ENCODE data around the gene LYSMD3.

DNA sequence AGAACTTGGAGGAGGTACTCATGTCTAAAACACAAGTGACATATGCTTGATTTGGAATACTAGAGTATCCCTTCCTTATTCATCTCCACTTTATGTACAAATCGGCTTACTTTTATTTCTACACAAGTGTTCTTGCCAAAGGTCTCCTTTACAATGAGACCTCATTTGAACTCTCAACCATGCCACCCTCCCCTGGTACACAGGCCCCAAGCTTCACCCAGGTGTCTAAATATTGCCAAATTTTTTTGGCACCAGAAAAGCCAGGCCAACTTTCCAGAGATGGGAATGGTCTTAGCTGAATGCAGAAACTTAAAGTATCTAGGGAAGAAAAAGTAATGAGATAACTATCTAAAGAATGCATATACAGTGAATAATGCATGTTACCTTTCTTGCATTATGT lies 18.9 kb downstream of the LYSMD3 start:
- TF ChIP-seq E2F3 (CRISPR knock-in tag; IDR thresholded peaks at IDR 0.05): no peak
- no peak for TF ChIP-seq FOXK1 (CRISPR knock-in tag; IDR thresholded peaks at IDR 0.05; ENCODE audit: borderline replicate concordance)
- TF ChIP-seq EP300 (IDR thresholded peaks at IDR 0.05; ENCODE audit: low read length): no peak
- no peak for TF ChIP-seq ZKSCAN1 (IDR thresholded peaks at IDR 0.05; ENCODE audit: low read depth, low read length)
- no peak for TF ChIP-seq STAT5B (CRISPR knock-in tag; IDR thresholded peaks at IDR 0.05)
- no peak for TF ChIP-seq TCF7 (IDR thresholded peaks at IDR 0.05; ENCODE audit: borderline replicate concordance)
- no peak for TF ChIP-seq SREBF1 (IDR thresholded peaks at IDR 0.05; ENCODE audit: borderline replicate concordance, low read depth, low read length)
- TF ChIP-seq, protein P1, sequence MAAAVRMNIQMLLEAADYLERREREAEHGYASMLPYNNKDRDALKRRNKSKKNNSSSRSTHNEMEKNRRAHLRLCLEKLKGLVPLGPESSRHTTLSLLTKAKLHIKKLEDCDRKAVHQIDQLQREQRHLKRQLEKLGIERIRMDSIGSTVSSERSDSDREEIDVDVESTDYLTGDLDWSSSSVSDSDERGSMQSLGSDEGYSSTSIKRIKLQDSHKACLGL (CRISPR knock-in tag; IDR thresholded peaks at IDR 0.05; ENCODE audit: borderline replicate concordance, poor library complexity, severe bottlenecking): no peak
- TF ChIP-seq NFYB (IDR thresholded peaks at IDR 0.05; ENCODE audit: extremely low read depth, insufficient read length): no peak

Measured in K562 (cell line).